HepG2 (cell line): ENCODE results near the gene OR1D5.

Experiments used
- ARHGAP35 ChIP-seq: sonication (generic); formaldehyde crosslinking; IDR thresholded peaks from 2 replicates; pipeline ENCODE4 v1.9.0; 2022; ENCODE audit warnings: mild to moderate bottlenecking, inconsistent platforms, moderate library complexity, missing genetic modification reagents, borderline replicate concordance
- CBX1 ChIP-seq: IDR thresholded peaks from one replicate; pipeline ENCODE4 v1.6.1; 2016; ENCODE audit warnings: antibody characterized with exemption, low read depth
- DNMT1 ChIP-seq: sonication (generic); formaldehyde crosslinking; IDR thresholded peaks from 2 replicates; pipeline ENCODE4 v1.5.1; 2020; ENCODE audit warnings: mild to moderate bottlenecking, missing genetic modification reagents
- FOXJ3 ChIP-seq: sonication (generic); formaldehyde crosslinking; IDR thresholded peaks from 2 replicates; pipeline ENCODE4 v1.4.0; 2020; ENCODE audit warnings: missing genetic modification reagents, mild to moderate bottlenecking, borderline replicate concordance
- HOXA7 ChIP-seq: sonication (generic); formaldehyde crosslinking; IDR thresholded peaks from 2 replicates; pipeline ENCODE4 v1.8.1; 2022; ENCODE audit warnings: mild to moderate bottlenecking, missing genetic modification reagents, moderate library complexity
- MYC ChIP-seq: sonication (generic); formaldehyde crosslinking; IDR thresholded peaks from 2 replicates; pipeline ENCODE4 v1.9.0; 2021; ENCODE audit warnings: missing genetic modification reagents, borderline replicate concordance
- NFIB ChIP-seq: sonication (generic); formaldehyde crosslinking; IDR thresholded peaks from 2 replicates; pipeline ENCODE4 v1.9.0; 2021; ENCODE audit warnings: missing genetic modification reagents, mild to moderate bottlenecking, borderline replicate concordance
- ZBED4 ChIP-seq: sonication (generic); formaldehyde crosslinking; IDR thresholded peaks from 2 replicates; pipeline ENCODE4 v1.4.0; 2020; ENCODE audit warnings: missing genetic modification reagents, borderline replicate concordance
- ZBTB7A ChIP-seq: sonication (generic); formaldehyde crosslinking; IDR thresholded peaks from 2 replicates; pipeline ENCODE4 v1.8.0; 2022; ENCODE audit warnings: mild to moderate bottlenecking, missing genetic modification reagents
- ZNF274 ChIP-seq: sonication (generic); formaldehyde crosslinking; IDR thresholded peaks from 2 replicates; pipeline ENCODE4 v1.5.1; 2020; ENCODE audit warnings: mild to moderate bottlenecking, missing genetic modification reagents

- TF ChIP-seq ZNF274 (CRISPR knock-in tag) = no peak
- no peak for TF ChIP-seq ARHGAP35 (CRISPR knock-in tag)
- no peak for TF ChIP-seq CBX1
- TF ChIP-seq FOXJ3 (CRISPR knock-in tag) = no peak
- no peak for TF ChIP-seq MYC (CRISPR knock-in tag)
- TF ChIP-seq ZBTB7A (CRISPR knock-in tag) = no peak
- no peak for TF ChIP-seq ZBED4 (CRISPR knock-in tag)
- no peak for TF ChIP-seq DNMT1 (CRISPR knock-in tag)
- TF ChIP-seq HOXA7 (CRISPR knock-in tag) = no peak
- TF ChIP-seq NFIB (CRISPR knock-in tag) = no peak
Observed at GRCh38 chr17:3046753-3047152, 16.7 kb downstream of the OR1D5 start.
